Ovary (tissue), 10 donors: ENCODE measurements around the gene PPWD1. TPM values are rescaled to one million over a fixed set of nuclear protein-coding genes. Genes with fewer than 3 reads are reported as not detected.

ENCODE experiments used
- DNase-seq, 5 donors: peaks; one replicate each; pipeline ENCODE4 v3.0.0-alpha.2; 2019 to 2020
- H3K27ac ChIP-seq, 2 donors: fragments of 200-600 bp; one replicate each; pipeline versions ENCODE4 v1.5.1 to v1.8.0; 2019 to 2022
- H3K27me3 ChIP-seq: fragments of 200-600 bp; one replicate; pipeline ENCODE4 v1.8.0; 2022
- H3K36me3 ChIP-seq: fragments of 200-600 bp; sonication (generic); one replicate; pipeline ENCODE4 v1.5.1; 2019
- H3K4me1 ChIP-seq: one replicate; pipeline ENCODE4 v1.8.1; 2013; ENCODE audit warnings: mild to moderate bottlenecking, moderate library complexity; ENCODE audit not compliant: insufficient read depth
- H3K4me3 ChIP-seq: fragments of 200-600 bp; sonication (generic); one replicate; pipeline ENCODE4 v1.5.1; 2017
- H3K9me3 ChIP-seq, 2 donors: fragments of 200-600 bp in 1 of 2; sonication (generic) in 1 of 2; one replicate each; pipeline versions ENCODE4 v1.5.1 to v1.8.1; 2013 to 2019; ENCODE audit warnings: mild to moderate bottlenecking in 1 of 2, moderate library complexity in 1 of 2
- CTCF ChIP-seq, 3 donors: fragments of 450-650 bp in 2 of 3; fragments of 200-600 bp in 1 of 3; IDR thresholded peaks; one replicate each; pipeline versions ENCODE4 v1.5.1 to v1.8.0; 2016 to 2022; ENCODE audit warnings: antibody characterized with exemption in 3 of 3, mild to moderate bottlenecking in 1 of 3
- EP300 ChIP-seq: sonication (generic); formaldehyde crosslinking; IDR thresholded peaks from one replicate; pipeline ENCODE4 v1.6.1; 2017; ENCODE audit warnings: antibody characterized with exemption
- POLR2A ChIP-seq: fragments of 450-650 bp; IDR thresholded peaks from one replicate; pipeline ENCODE4 v1.6.1; 2017; ENCODE audit warnings: antibody characterized with exemption, mild to moderate bottlenecking, moderate library complexity
- WGBS, 3 donors: extraction: QIAGEN DNeasy Blood & Tissue Kit in 1 of 3; methylation state at CpG; one replicate each; pipeline versions ENCODE4 v1.1.5 to v1.1.7; 2013 to 2017; 5-methylcytosine and 5-hydroxymethylcytosine counted together
- intact Hi-C, 4 donors: fragments of 100-400 bp; cut with DNase I; formaldehyde crosslinking; loops; one replicate each; pipeline versions ENCODE4 v1.11.0 to v1.15.1; 2022 to 2023
- long read RNA-seq, 3 donors: library from polyadenylated mRNA in 2 of 3; unstranded in 2 of 3; transcript quantifications; one replicate each; pipeline ENCODE4 v2.0.0 and lab custom pipeline, GENCODE V29; 2021 to 2026
- polyA plus RNA-seq, 2 donors: library from polyadenylated mRNA; stranded (reverse); fragments of 200-250 nt in 1 of 2; fragments of 350-450 nt in 1 of 2; fragmentation: Illumina TruSeq in 1 of 2; extraction: RNeasy Lipid Tissue Mini Kit (QIAGEN cat#74804) in 1 of 2; gene quantifications; one replicate each; pipeline ENCODE4 v1.2.3, GENCODE V29; 2013 to 2014
- total RNA-seq, 7 donors: library from RNA; depleted of rRNA in 2 of 7; stranded (reverse); fragments of >200 nt in 2 of 7; fragmentation: NEBNext Ultra II Directional in 3 of 7; extraction: Animal tissue kit (Norgen Biotek cat#: 25700) in 3 of 7; gene quantifications; one replicate each; pipeline versions ENCODE4 v1.1.0 to v1.2.4, GENCODE V29; 2016 to 2023
- donor health status: DM: no; HTN: no; CAD: no; lungs with moderate emphysema.
- donor health status: DM: no; HTN: no; CAD: no.
- donor health status: Bipolar disorder and iron deficiency.
- donor health status: DM: yes; HTN: yes; CAD: no.
- donor health status: DM: no; HTN: no; CAD: no.
- donor health status: DM: yes; HTN: yes; CAD: no.

Gene PPWD1
- total RNA-seq (10 to 100 TPM; 30.7 to 82.1 (median 36.7) TPM), polyA plus RNA-seq (10 to 100 TPM; 28.0 to 41.7 TPM)
- long read RNA-seq, donor 1, transcript PPWD1-201 (11 exons, 2,166 nt) = major isoform, 107 of 133 reads
- long read RNA-seq, donor 1, partial matches to known transcripts = 8 of 133 reads
- long read RNA-seq, donor 1, other reads (novel, unspliced or antisense) = 14 of 133 reads
- long read RNA-seq, donor 2, transcript PPWD1-206 (2 exons, 838 nt) = minor isoform, 12 of 37 reads
- long read RNA-seq, donor 2, transcript PPWD1-201 (11 exons, 2,166 nt) = major isoform, 15 of 37 reads
- long read RNA-seq, donor 2, partial matches to known transcripts = 7 of 37 reads
- long read RNA-seq, donor 2, other reads (novel, unspliced or antisense) = 0 of 37 reads
- long read RNA-seq, donor 3, transcript PPWD1-201 (11 exons, 2,166 nt) = major isoform, 32 of 46 reads
- long read RNA-seq, donor 3, partial matches to known transcripts = 2 of 46 reads
- long read RNA-seq, donor 3, other reads (novel, unspliced or antisense) = 11 of 46 reads

DNA sequence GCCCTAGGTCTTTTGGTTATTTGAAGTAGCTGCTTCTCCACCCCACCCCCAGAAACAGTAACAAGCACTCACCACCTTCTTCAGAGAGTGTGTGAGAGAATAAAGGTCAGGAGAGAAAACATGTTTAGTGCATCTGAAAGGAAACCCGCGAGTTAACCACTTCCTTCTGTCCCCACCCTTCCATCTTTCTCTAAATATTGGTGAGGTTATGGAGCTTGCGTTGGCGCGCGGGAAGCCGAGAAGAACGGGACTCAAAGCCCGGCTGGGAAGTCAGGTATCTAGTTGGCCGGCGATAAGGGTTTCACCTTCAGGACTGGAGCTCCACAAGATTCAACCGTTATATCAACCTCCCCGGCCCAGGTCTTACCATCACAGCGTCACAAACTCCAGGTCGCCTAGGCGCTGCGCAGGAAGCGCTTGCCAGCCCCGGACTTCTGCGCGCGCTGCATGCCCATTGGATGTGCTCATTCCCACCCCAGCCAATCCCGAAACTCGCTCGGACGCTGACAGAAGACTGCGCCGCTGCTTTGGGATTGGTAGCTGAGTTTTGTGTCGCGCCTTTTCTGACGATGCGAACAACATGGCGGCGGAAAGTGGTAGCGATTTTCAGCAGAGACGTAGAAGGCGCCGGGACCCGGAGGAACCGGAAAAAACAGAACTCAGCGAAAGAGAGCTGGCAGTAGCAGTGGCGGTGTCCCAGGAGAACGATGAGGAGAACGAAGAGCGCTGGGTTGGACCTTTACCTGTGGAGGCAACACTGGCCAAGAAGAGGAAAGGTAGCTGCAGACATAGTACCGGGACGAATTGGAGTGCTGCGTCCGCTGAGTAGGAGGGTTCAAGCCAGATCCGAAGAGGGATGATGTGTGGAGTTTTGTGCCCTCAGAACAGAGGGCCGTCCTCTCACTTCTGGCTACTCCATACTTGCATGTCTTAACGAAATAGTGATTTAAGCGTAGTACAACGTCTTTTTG lies at the start of gene PPWD1, which contains the start of gene CENPK:
PPWD1 (plus strand) TSS at position 566 of the 971 bp plus-strand sequence; CDS start at position 581, 15 bp downstream.
CENPK (minus strand) TSS at position 438 of the 971 bp plus-strand sequence. CDS start 8,261 bp downstream, outside the sequence.
- WGBS, 3 donors = 0 to 1% (median 0%) methylated on average over 43 to 54 of the region's 54 CpGs
- TF ChIP-seq CTCF (IDR thresholded peaks at IDR 0.05) (no peak), EP300 (no peak), POLR2A (peak; percentile 61)
- peaks cover 7% of the 10 kb centered on the region for H3K4me1 ChIP-seq
- no peaks in the 10 kb centered on the region for H3K36me3 ChIP-seq
- intact Hi-C loops = no loop called here
- H3K27ac ChIP-seq = peak within 1 kb of the TSS in 1 of 2 donors; percentile 68
- H3K4me3 ChIP-seq = peak within 1 kb of the TSS; percentile 60
- no peaks in the 10 kb centered on the region for H3K27me3 ChIP-seq
- DNase-seq = peak; percentile 86 to 93 (median 90)
- H3K9me3 ChIP-seq = no peaks in the 10 kb centered on the region

DNA sequence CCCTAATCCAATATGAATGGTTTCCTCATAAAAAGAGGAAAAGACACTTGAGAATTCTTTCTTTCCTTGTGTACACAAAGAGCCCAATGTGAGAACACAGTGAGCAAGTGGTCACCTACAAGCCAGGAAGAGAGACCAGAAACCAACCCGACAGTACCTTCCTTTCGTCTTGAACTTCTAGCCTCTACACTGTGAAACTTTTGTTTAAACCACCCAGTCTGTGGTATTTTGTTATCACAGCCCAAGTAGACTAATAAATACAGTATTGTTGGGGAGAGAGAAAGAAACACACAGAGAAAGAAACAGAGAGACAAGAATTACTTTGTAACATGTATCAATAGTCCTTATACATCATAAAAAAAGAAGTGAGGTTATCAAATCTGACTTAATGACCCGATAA lies 37.4 kb upstream of the PPWD1 start:
- no peaks in the 10 kb centered on the region for H3K36me3 ChIP-seq
- intact Hi-C loops = no loop called here
- no peaks in the 10 kb centered on the region for H3K4me1 ChIP-seq
- no peak for TF ChIP-seq POLR2A
- no peak for TF ChIP-seq EP300
- TF ChIP-seq CTCF (IDR thresholded peaks at IDR 0.05) = no peak
- H3K27ac ChIP-seq = no peak overlapping the region
- 92 to 96% (median 95%) methylated on average over 3 of the region's 3 CpGs for WGBS, 3 donors
- H3K4me3 ChIP-seq = no peak overlapping the region
- no peaks in the 10 kb centered on the region for H3K9me3 ChIP-seq
- H3K27me3 ChIP-seq = no peaks in the 10 kb centered on the region
- no peak for DNase-seq

DNA sequence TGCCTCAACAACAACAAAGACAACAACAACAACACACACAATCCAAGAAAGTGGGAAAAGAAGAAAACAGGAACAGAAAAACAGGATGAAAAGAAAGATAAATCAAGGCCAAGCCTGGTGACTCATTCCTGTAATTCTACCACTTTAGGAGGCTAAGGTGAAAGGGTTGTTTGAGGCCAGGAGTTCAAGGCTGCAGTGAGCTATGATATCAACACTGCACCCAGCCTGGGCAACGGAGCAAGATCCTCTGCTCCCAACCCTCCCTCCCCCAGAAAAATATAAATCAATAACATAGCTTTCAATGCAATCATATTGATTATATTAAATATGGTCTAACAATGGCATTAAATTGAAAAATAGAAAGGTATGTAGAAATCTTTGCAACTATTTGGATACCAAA lies 32.2 kb upstream of the PPWD1 start:
- no peak for TF ChIP-seq EP300
- no peak for TF ChIP-seq CTCF (IDR thresholded peaks at IDR 0.05)
- intact Hi-C loops = no loop called here
- Histone ChIP-seq H3K27me3 (no peaks in the 10 kb centered on the region), H3K36me3 (no peaks in the 10 kb centered on the region), H3K27ac (no peak overlapping the region), H3K4me1 (no peaks in the 10 kb centered on the region), H3K4me3 (no peak overlapping the region), H3K9me3 (no peaks in the 10 kb centered on the region)
- 89 to 98% (median 97%) methylated on average over 1 of the region's 1 CpG for WGBS, 3 donors
- no peak for DNase-seq

DNA sequence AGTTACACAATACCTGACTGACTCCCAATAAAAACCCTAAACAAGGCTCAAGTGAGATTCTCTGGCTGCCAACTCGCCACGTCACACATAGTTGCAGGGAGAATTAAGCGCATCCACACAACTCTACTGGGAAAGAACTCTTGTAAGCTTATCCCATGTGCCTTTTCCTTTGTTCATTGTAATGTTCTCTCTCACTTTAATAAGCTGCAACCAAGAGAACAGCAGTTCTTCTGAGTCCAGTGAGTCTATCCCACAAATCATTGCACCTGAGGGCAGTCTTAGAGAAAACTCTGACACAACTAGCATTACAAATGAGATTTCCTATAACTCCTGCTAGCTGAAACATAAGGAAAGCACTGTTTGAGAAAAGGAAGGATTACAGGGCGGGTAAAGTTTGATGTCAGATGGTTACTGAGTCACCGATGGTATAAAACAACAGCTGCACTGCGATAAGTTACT lies 27.5 kb upstream of the PPWD1 start:
- Histone ChIP-seq H3K9me3 (no peaks in the 10 kb centered on the region), H3K27ac (no peak overlapping the region), H3K36me3 (no peaks in the 10 kb centered on the region), H3K27me3 (no peaks in the 10 kb centered on the region), H3K4me3 (no peak overlapping the region), H3K4me1 (no peaks in the 10 kb centered on the region)
- TF ChIP-seq EP300 (no peak), POLR2A (no peak), CTCF (IDR thresholded peaks at IDR 0.05) (no peak)
- intact Hi-C loops = no loop called here
- DNase-seq = no peak
- WGBS, 3 donors = 94 to 97% (median 96%) methylated on average over 6 of the region's 6 CpGs
